NCI-H446 treated with DMSO at 0.1 percent for 48 hours (cell line): ENCODE data around the gene RINL.

Experiments used
- DNase-seq: peaks from one replicate; lab custom pipeline; 2025; lab: John Stamatoyannopoulos, UW

The RINL gene

GRCh38 chr19:38877781-38878574 is at the start of gene RINL:
Gene RINL (minus strand): TSS chr19:38878275. CDS start chr19:38876742, 1,533 bp downstream.
- DNase-seq = no peak

GRCh38 chr19:38924388-38924787 is 46.3 kb upstream of the RINL start:
- DNase-seq = no peak

- no peak for DNase-seq
These were observed 44.4 kb upstream of the RINL start for GRCh38 chr19:38922482-38922881.

- no peak for DNase-seq
These were observed 43.6 kb upstream of the RINL start for GRCh38 chr19:38921420-38922274.

GRCh38 chr19:38920602-38921419 is 42.7 kb upstream of the RINL start:
- no peak for DNase-seq

- no peak for DNase-seq
These were observed 41.9 kb upstream of the RINL start for GRCh38 chr19:38919837-38920601.

GRCh38 chr19:38918526-38918925 is 40.5 kb upstream of the RINL start:
- DNase-seq = no peak

GRCh38 chr19:38917921-38918491 is 39.9 kb upstream of the RINL start:
- no peak for DNase-seq

- no peak for DNase-seq
These were observed 39.4 kb upstream of the RINL start for GRCh38 chr19:38917516-38917915.

- DNase-seq = no peak
These were observed 37.5 kb upstream of the RINL start for GRCh38 chr19:38915329-38916321.

GRCh38 chr19:38913958-38914357 is 35.9 kb upstream of the RINL start:
- no peak for DNase-seq

- no peak for DNase-seq
These were observed 34.8 kb upstream of the RINL start for GRCh38 chr19:38912600-38913514.

GRCh38 chr19:38911388-38912001 is 33.4 kb upstream of the RINL start:
- no peak for DNase-seq

- DNase-seq = no peak
These were observed 32.4 kb upstream of the RINL start for GRCh38 chr19:38910488-38910887.

GRCh38 chr19:38908911-38909310 is 30.8 kb upstream of the RINL start:
- DNase-seq = no peak

- DNase-seq = no peak
These were observed 29.6 kb upstream of the RINL start for GRCh38 chr19:38907670-38908069.

GRCh38 chr19:38907227-38907626 is 29.2 kb upstream of the RINL start:
- DNase-seq = no peak

- no peak for DNase-seq
These were observed 27.5 kb upstream of the RINL start for GRCh38 chr19:38905620-38906019.
